IMR-90 (cell line): ENCODE data around the gene PDC. TPM values are rescaled to one million over a fixed set of nuclear protein-coding genes. Genes with fewer than 3 reads are reported as not detected.

Experiments
- ATAC-seq: fragments of 200-7000 bp; cut with Tn5 transposase; 2 replicates; pipeline ENCODE4 v1.9.1; 2020; ENCODE audit warnings: low read depth, mild to moderate bottlenecking, moderate library complexity
- BruUV-seq: library from RNA; stranded (reverse); fragments of 400-500 nt; replicated peaks from 2 replicates; lab custom pipeline; 2021; lab: Mats Ljungman, UMichigan
- CTCF ChIA-PET: fragments of 300-600 bp; formaldehyde crosslinking; extraction: SDS; loops from one replicate; lab custom pipeline; 2021; ENCODE audit warnings: antibody characterized with exemption; lab: Yijun Ruan, JAX
- POLR2A ChIA-PET: fragments of 300-600 bp; sonication (Branson Sonifier 250); formaldehyde crosslinking; loops from one replicate; lab custom pipeline; 2022; ENCODE audit warnings: antibody characterized with exemption; ENCODE audit not compliant: unreplicated experiment; lab: Charles Lee
- DNase-seq: peaks from one replicate; pipeline ENCODE4 v3.0.0; 2013
- H2AFZ ChIP-seq: replicated peaks from 2 replicates; pipeline ENCODE3; 2013; ENCODE audit warnings: low read length, mild to moderate bottlenecking; ENCODE audit not compliant: poor library complexity
- H2AK5ac ChIP-seq: 2 replicates; pipeline ENCODE4 v1.6.1; 2013; ENCODE audit warnings: low read depth, low read length, inconsistent platforms
- H2AK9ac ChIP-seq: replicated peaks from 2 replicates; pipeline ENCODE3; 2013; ENCODE audit warnings: mild to moderate bottlenecking, low read depth, low read length, moderate library complexity; ENCODE audit not compliant: poor library complexity
- H2BK120ac ChIP-seq: 2 replicates; pipeline ENCODE4 v1.6.1; 2013; ENCODE audit warnings: low read depth, low read length, inconsistent platforms
- H2BK15ac ChIP-seq: 3 replicates; pipeline ENCODE4 v1.6.1; 2013; ENCODE audit warnings: low read depth, low read length, inconsistent platforms
- H2BK20ac ChIP-seq: 2 replicates; pipeline ENCODE4 v1.6.1; 2013; ENCODE audit warnings: low read depth, mild to moderate bottlenecking, inconsistent platforms, low read length, moderate library complexity
- H2BK5ac ChIP-seq: 2 replicates; pipeline ENCODE4 v1.6.1; 2013; ENCODE audit warnings: mild to moderate bottlenecking, low read depth, low read length, inconsistent platforms; ENCODE audit not compliant: poor library complexity, severe bottlenecking
- H3K14ac ChIP-seq: replicated peaks from 2 replicates; pipeline ENCODE4 v1.6.1; 2013; ENCODE audit warnings: low read depth, low read length, inconsistent platforms
- H3K18ac ChIP-seq: 2 replicates; pipeline ENCODE4 v1.6.1; 2013; ENCODE audit warnings: low read depth, low read length, control low read depth
- H3K23ac ChIP-seq: 2 replicates; pipeline ENCODE4 v1.6.1; 2013; ENCODE audit warnings: low read depth, low read length, inconsistent platforms
- H3K27ac ChIP-seq: 2 replicates; pipeline ENCODE4 v1.5.1; 2013; ENCODE audit warnings: mild to moderate bottlenecking, control low read depth, low read length; ENCODE audit not compliant: insufficient read depth
- H3K27me3 ChIP-seq: 2 replicates; pipeline ENCODE4 v1.6.1; 2013; ENCODE audit warnings: low read length; ENCODE audit not compliant: control insufficient read depth, insufficient read depth
- H3K36me3 ChIP-seq: 2 replicates; pipeline ENCODE4 v1.6.1; 2013; ENCODE audit warnings: low read length, mixed read lengths; ENCODE audit not compliant: control insufficient read depth, insufficient read depth
- H3K4ac ChIP-seq: 2 replicates; pipeline ENCODE4 v1.6.1; 2013; ENCODE audit warnings: low read depth, low read length, inconsistent platforms
- H3K4me1 ChIP-seq: 2 replicates; pipeline ENCODE4 v1.6.1; 2013; ENCODE audit warnings: low read length, mixed read lengths; ENCODE audit not compliant: control insufficient read depth, insufficient read depth
- H3K4me2 ChIP-seq: 2 replicates; pipeline ENCODE4 v1.6.1; 2013; ENCODE audit warnings: low read depth, mild to moderate bottlenecking, control low read depth, low read length, moderate library complexity
- H3K4me3 ChIP-seq: 2 replicates; pipeline ENCODE4 v1.5.1; 2013; ENCODE audit warnings: low read depth, mild to moderate bottlenecking, control low read depth, low read length, moderate library complexity; ENCODE audit not compliant: insufficient read depth
- H3K56ac ChIP-seq: 2 replicates; pipeline ENCODE4 v1.6.1; 2013; ENCODE audit warnings: low read length, inconsistent platforms; ENCODE audit not compliant: insufficient read depth; ENCODE audit errors: extremely low read depth
- H3K79me1 ChIP-seq, 2 experiments: 2 replicates each; pipeline ENCODE4 v1.6.1; 2013; ENCODE audit warnings: low read length in 2 of 2, inconsistent platforms in 1 of 2, low read depth in 1 of 2
- H3K9ac ChIP-seq: 2 replicates; pipeline ENCODE4 v1.6.1; 2013; ENCODE audit warnings: low read depth, low read length, control low read depth
- H3K9me1 ChIP-seq: 2 replicates; pipeline ENCODE4 v1.6.1; 2013; ENCODE audit warnings: low read length, inconsistent platforms; ENCODE audit not compliant: insufficient read depth
- H3K9me3 ChIP-seq: 2 replicates; pipeline ENCODE4 v1.6.1; 2013; ENCODE audit warnings: low read length; ENCODE audit not compliant: control insufficient read depth, insufficient read depth
- H4K20me1 ChIP-seq: 2 replicates; pipeline ENCODE4 v1.6.1; 2013; ENCODE audit warnings: low read length, inconsistent platforms; ENCODE audit not compliant: insufficient read depth
- H4K5ac ChIP-seq: 2 replicates; pipeline ENCODE4 v1.6.1; 2013; ENCODE audit warnings: mild to moderate bottlenecking, low read depth, low read length, control low read depth
- H4K8ac ChIP-seq, 2 experiments: 2 replicates each; pipeline ENCODE4 v1.6.1; 2013; ENCODE audit warnings: low read depth in 2 of 2, low read length in 2 of 2, control low read depth in 1 of 2, inconsistent platforms in 1 of 2
- H4K91ac ChIP-seq: 2 replicates; pipeline ENCODE4 v1.6.1; 2013; ENCODE audit warnings: low read depth, low read length, inconsistent platforms; ENCODE audit not compliant: insufficient read depth
- MAZ ChIP-seq: IDR thresholded peaks from 2 replicates; pipeline ENCODE4 v1.6.1; 2012; ENCODE audit warnings: low read depth, mild to moderate bottlenecking, low read length, improper control_type of control experiment, moderate library complexity, borderline replicate concordance
- WGBS, 2 experiments: methylation state at CpG; one replicate each; pipeline versions ENCODE4 v1.1.5 to v1.1.7; 2013; ENCODE audit warnings: missing lambda C conversion rate in 2 of 2; ENCODE audit not compliant: insufficient read length in 1 of 2; ENCODE audit errors: extremely low coverage in 2 of 2; 5-methylcytosine and 5-hydroxymethylcytosine counted together
- dilution Hi-C: fragments of 300-500 bp; cut with HindIII; formaldehyde crosslinking; loops from one replicate; pipeline ENCODE4 v1.14.3; 2018; ENCODE audit warnings: low sequenced_read_pairs; ENCODE audit not compliant: unreplicated experiment
- in situ Hi-C: fragments of 300-500 bp; cut with MboI; formaldehyde crosslinking; loops from 3 replicates; pipeline ENCODE4 v1.14.3; 2019; ENCODE audit warnings: low sequenced_read_pairs, inconsistent platforms, mixed read lengths
- intact Hi-C: fragments of 100-400 bp; cut with micrococcal nuclease; formaldehyde crosslinking; loops from 2 replicates; pipeline ENCODE4 v1.10.0; 2022
- polyA plus RNA-seq, 3 experiments: library from polyadenylated mRNA; depleted of rRNA; stranded (reverse); fragments of >200 nt; gene quantifications; 2 replicates each; pipeline ENCODE4 v1.2.3, GENCODE V29; 2012; ENCODE audit warnings: low replicate concordance in 1 of 3
- total RNA-seq: library from RNA; depleted of rRNA; stranded (reverse); fragments of >200 nt; gene quantifications from 2 replicates; pipeline ENCODE4 v1.2.3, GENCODE V29; 2012

PDC gene
- total and polyA plus RNA-seq, 2 of the 4 experiments (the other 2 are of a cell fraction), result not detected

- no peak for TF ChIP-seq MAZ
- Histone ChIP-seq H3K36me3 (no peaks in the 10 kb centered on the region), H2AK5ac (no peak overlapping the region), H3K9me1 (no peaks in the 10 kb centered on the region), H4K8ac (no peak overlapping the region), H3K27me3 (no peaks in the 10 kb centered on the region), H3K4me2 (no peak overlapping the region), H3K4me1 (no peaks in the 10 kb centered on the region), H3K18ac (no peak overlapping the region), H2AFZ (no peak overlapping the region), H3K9me3 (no peaks in the 10 kb centered on the region), H3K9ac (no peak overlapping the region), H3K14ac (no peak overlapping the region), H3K23ac (no peak overlapping the region), H2BK5ac (no peak overlapping the region), H3K4ac (no peak overlapping the region), H2BK15ac (no peak overlapping the region), H2BK20ac (no peak overlapping the region), H4K5ac (no peak overlapping the region), H3K79me1 (no peaks in the 10 kb centered on the region), H4K20me1 (no peaks in the 10 kb centered on the region), H3K56ac (no peak overlapping the region), H2BK120ac (no peak overlapping the region), H3K27ac (no peak overlapping the region), H3K4me3 (no peak overlapping the region), H2AK9ac (no peak overlapping the region), H4K91ac (no peak overlapping the region)
- in situ Hi-C loops, result no loop called here
- no TSS peak for BruUV-seq
- DNase-seq (no peak), ATAC-seq (no peak)
- intact Hi-C loops, result no loop called here
- no CpG with 5 or more reads among the region's 2 CpGs for whole genome bisulfite sequencing, 2 experiments
- ChIA-PET CTCF (interaction anchor here (0.6 kb wide), 1 partner anchor 53 kb away, joined by 3 read pairs; no protein-coding TSS in a partner anchor), POLR2A (no interaction called here)
- dilution Hi-C loops, result no loop called here
Observed at GRCh38 chr1:186443638-186444037, 17.3 kb downstream of the PDC start.
